HepG2 (cell line): Measurements from ENCODE around the gene BTRC. TPM values are rescaled to one million over a fixed set of nuclear protein-coding genes. Genes with fewer than 3 reads are reported as not detected.

ENCODE experiments used
- ATM ChIP-seq: fragments of 450-650 bp; IDR thresholded peaks from 2 replicates; pipeline ENCODE4 v1.7.1; 2017; ENCODE audit warnings: mild to moderate bottlenecking, borderline replicate concordance
- ATRX ChIP-seq: sonication (generic); formaldehyde crosslinking; IDR thresholded peaks from 2 replicates; pipeline ENCODE4 v1.4.0; 2020; ENCODE audit warnings: missing genetic modification reagents, borderline replicate concordance
- BRF2 ChIP-seq: sonication (generic); formaldehyde crosslinking; IDR thresholded peaks from 2 replicates; pipeline ENCODE4 v1.8.1; 2022; ENCODE audit warnings: mild to moderate bottlenecking, missing genetic modification reagents
- CAMTA2 ChIP-seq: sonication (generic); formaldehyde crosslinking; IDR thresholded peaks from 2 replicates; pipeline ENCODE4 v1.4.0; 2020; ENCODE audit warnings: mild to moderate bottlenecking, missing genetic modification reagents, borderline replicate concordance
- CSRNP2 ChIP-seq: sonication (generic); formaldehyde crosslinking; conservative IDR thresholded peaks from 2 replicates; pipeline ENCODE4 v1.8.0; 2022; ENCODE audit warnings: low read depth, missing genetic modification reagents
- FOXA1 ChIP-seq, 2 experiments: fragments of 450-650 bp in 1 of 2; sonication (generic) in 1 of 2; formaldehyde crosslinking in 1 of 2; IDR thresholded peaks; 2 replicates each; pipeline versions ENCODE4 v1.4.0 to v1.6.1; 2016 to 2020; ENCODE audit warnings: missing genetic modification reagents in 1 of 2
- HDAC1 ChIP-seq: sonication (generic); formaldehyde crosslinking; IDR thresholded peaks from 2 replicates; pipeline ENCODE4 v1.5.1; 2020; ENCODE audit warnings: mild to moderate bottlenecking, missing genetic modification reagents
- HNRNPK ChIP-seq: fragments of 200-400 bp; formaldehyde crosslinking; IDR thresholded peaks from 2 replicates; pipeline ENCODE4 v1.6.1; 2018; ENCODE audit warnings: low read length, low read depth, moderate library complexity, mild to moderate bottlenecking; ENCODE audit not compliant: poor library complexity, severe bottlenecking
- HNRNPUL1 ChIP-seq: fragments of 200-400 bp; formaldehyde crosslinking; IDR thresholded peaks from 2 replicates; pipeline ENCODE4 v1.6.1; 2017; ENCODE audit warnings: low read depth, mild to moderate bottlenecking, low read length, moderate library complexity
- HOXA7 ChIP-seq: sonication (generic); formaldehyde crosslinking; IDR thresholded peaks from 2 replicates; pipeline ENCODE4 v1.8.1; 2022; ENCODE audit warnings: mild to moderate bottlenecking, missing genetic modification reagents, moderate library complexity
- HOXD1 ChIP-seq: sonication (generic); formaldehyde crosslinking; IDR thresholded peaks from 2 replicates; pipeline ENCODE4 v1.5.0; 2020; ENCODE audit warnings: missing genetic modification reagents
- KDM2A ChIP-seq: sonication (generic); formaldehyde crosslinking; IDR thresholded peaks from 2 replicates; pipeline ENCODE4 v1.4.0; 2020; ENCODE audit warnings: low read depth, missing genetic modification reagents, borderline replicate concordance
- MEF2D ChIP-seq: sonication (generic); formaldehyde crosslinking; IDR thresholded peaks from 2 replicates; pipeline ENCODE4 v1.5.1; 2020; ENCODE audit warnings: mild to moderate bottlenecking, missing genetic modification reagents
- SETDB1 ChIP-seq: sonication (generic); formaldehyde crosslinking; IDR thresholded peaks from 2 replicates; pipeline ENCODE4 v1.5.1; 2020; ENCODE audit warnings: missing genetic modification reagents, mild to moderate bottlenecking, borderline replicate concordance
- TGIF2 ChIP-seq: IDR thresholded peaks from 2 replicates; pipeline ENCODE4 v1.6.1; 2016; ENCODE audit warnings: control low read depth, missing compliant biosample characterization
- ZBTB44 ChIP-seq: sonication (generic); formaldehyde crosslinking; IDR thresholded peaks from 2 replicates; pipeline ENCODE4 v1.4.0; 2020; ENCODE audit warnings: missing genetic modification reagents
- ZFX ChIP-seq: sonication (generic); formaldehyde crosslinking; IDR thresholded peaks from 2 replicates; pipeline ENCODE4 v1.4.0; 2020; ENCODE audit warnings: mild to moderate bottlenecking, low read depth, missing genetic modification reagents, moderate library complexity
- ZNF235 ChIP-seq: sonication (generic); formaldehyde crosslinking; IDR thresholded peaks from 2 replicates; pipeline ENCODE4 v1.8.1; 2023; ENCODE audit warnings: mild to moderate bottlenecking, missing genetic modification reagents, borderline replicate concordance
- ZNF468 ChIP-seq: sonication (generic); formaldehyde crosslinking; IDR thresholded peaks from 2 replicates; pipeline ENCODE4 v1.8.0; 2022; ENCODE audit warnings: mild to moderate bottlenecking, moderate library complexity, missing genetic modification reagents
- ZNF567 ChIP-seq: sonication (generic); formaldehyde crosslinking; IDR thresholded peaks from 2 replicates; pipeline ENCODE4 v1.8.1; 2023; ENCODE audit warnings: mild to moderate bottlenecking, missing genetic modification reagents, borderline replicate concordance
- ZNF644 ChIP-seq: IDR thresholded peaks from 2 replicates; pipeline ENCODE4 v1.6.1; 2016; ENCODE audit warnings: low read depth
- polyA plus RNA-seq, 8 experiments: library from polyadenylated mRNA; depleted of rRNA in 3 of 8; stranded (reverse) in 7 of 8; unstranded in 1 of 8; fragments of >200 nt; fragmentation: Illumina TruSeq in 4 of 8; extraction: Trizol in 4 of 8; gene quantifications; 2 replicates each; pipeline versions ENCODE4 v1.2.1 to v1.2.3, GENCODE V29; 2011 to 2016; ENCODE audit warnings: low read depth in 4 of 8, missing spikeins in 1 of 8, mixed read lengths in 1 of 8; ENCODE audit not compliant: insufficient read depth in 1 of 8
- total RNA-seq, 5 experiments: library from RNA; depleted of rRNA; stranded (reverse); fragments of >200 nt; fragmentation: Illumina TruSeq; extraction: Trizol; gene quantifications; 2 replicates each; pipeline ENCODE4 v1.2.3, GENCODE V29; 2016; ENCODE audit warnings: low read depth in 1 of 5

The BTRC gene
- total and polyA plus RNA-seq, 2 of the 13 experiments (the other 11 are each of a cell fraction or from before 2014, with no cell fraction given), result 12.0 to 14.4 TPM

GRCh38 chr10:101570428-101571270 is 216.7 kb downstream of the BTRC start (continued):
- TF ChIP-seq MEF2D (CRISPR knock-in tag), result no peak
- 0 out of 2 replicates have a peak, but pooled peaks have one; percentile 22 for TF ChIP-seq HDAC1 (CRISPR knock-in tag)
- no peak for TF ChIP-seq ATM
- no peak for TF ChIP-seq ZNF235 (CRISPR knock-in tag)
- no peak for TF ChIP-seq HOXA7 (CRISPR knock-in tag)
- no peak for TF ChIP-seq FOXA1 (IDR thresholded peaks at IDR 0.05)
- no peak for TF ChIP-seq FOXA1 (CRISPR knock-in tag; IDR thresholded peaks at IDR 0.05)
- TF ChIP-seq BRF2 (CRISPR knock-in tag), result no peak
- 0 out of 2 replicates have a peak, but pooled peaks have one; percentile 14 for TF ChIP-seq CAMTA2
- no peak for TF ChIP-seq ZNF644 (CRISPR knock-in tag)
- TF ChIP-seq ZBTB44, result no peak
- TF ChIP-seq TGIF2 (CRISPR knock-in tag), result no peak
- no peak for TF ChIP-seq ZNF468 (CRISPR knock-in tag)
- TF ChIP-seq HNRNPUL1, result no peak
- TF ChIP-seq KDM2A (CRISPR knock-in tag), result peak; percentile 6; the same call in 1 of the 2 replicates
- TF ChIP-seq ATRX, result no peak
- no peak for TF ChIP-seq SETDB1 (CRISPR knock-in tag)
- peak; percentile 72; the same call in 1 of the 2 replicates for TF ChIP-seq ZFX (CRISPR knock-in tag)
- no peak for TF ChIP-seq HNRNPK
- peak; percentile 42; the same call in 1 of the 2 replicates for TF ChIP-seq ZNF567 (CRISPR knock-in tag)
- TF ChIP-seq CSRNP2 (CRISPR knock-in tag), result no peak
- TF ChIP-seq HOXD1 (CRISPR knock-in tag), result no peak
